Trophoblast cell (in vitro differentiated cells and primary cell): ENCODE measurements around the gene KRT8.

Experiments
- DNase-seq, 2 donors: peaks; one replicate each; pipeline ENCODE4 v3.0.0-alpha.2; 2016
- H2AFZ ChIP-seq: 2 replicates; pipeline ENCODE4 v1.6.1; 2013; ENCODE audit warnings: low read length, moderate library complexity, mild to moderate bottlenecking; ENCODE audit not compliant: insufficient read depth, poor library complexity
- H2AK5ac ChIP-seq: 2 replicates; pipeline ENCODE4 v1.6.1; 2013; ENCODE audit warnings: mild to moderate bottlenecking, low read length
- H2BK120ac ChIP-seq: 2 replicates; pipeline ENCODE4 v1.6.1; 2013; ENCODE audit warnings: low read length, mild to moderate bottlenecking, moderate library complexity; ENCODE audit not compliant: insufficient read depth, poor library complexity
- H2BK12ac ChIP-seq: 2 replicates; pipeline ENCODE4 v1.6.1; 2013; ENCODE audit warnings: mild to moderate bottlenecking, low read length, moderate library complexity
- H2BK5ac ChIP-seq: 2 replicates; pipeline ENCODE4 v1.6.1; 2013; ENCODE audit warnings: low read length, low read depth, moderate library complexity, mild to moderate bottlenecking; ENCODE audit not compliant: poor library complexity
- H3K14ac ChIP-seq: 2 replicates; pipeline ENCODE4 v1.6.1; 2013; ENCODE audit warnings: mild to moderate bottlenecking, low read length
- H3K18ac ChIP-seq: 2 replicates; pipeline ENCODE4 v1.6.1; 2013; ENCODE audit warnings: mild to moderate bottlenecking, low read length
- H3K23ac ChIP-seq: 2 replicates; pipeline ENCODE4 v1.6.1; 2013; ENCODE audit warnings: low read length
- H3K27ac ChIP-seq: 2 replicates; pipeline ENCODE4 v1.5.1; 2013; ENCODE audit warnings: low read depth, mild to moderate bottlenecking, inconsistent platforms, low read length, moderate library complexity
- H3K27me3 ChIP-seq: 2 replicates; pipeline ENCODE4 v1.6.1; 2013; ENCODE audit warnings: inconsistent platforms, mild to moderate bottlenecking, low read length, moderate library complexity; ENCODE audit not compliant: insufficient read depth
- H3K36me3 ChIP-seq, 2 experiments: 1 replicate in 1 of 2; 2 replicates in 1 of 2; pipeline ENCODE4 v1.6.1; 2013; ENCODE audit warnings: low read length in 2 of 2, mild to moderate bottlenecking in 2 of 2, moderate library complexity in 1 of 2; ENCODE audit not compliant: insufficient read depth in 2 of 2, control insufficient read depth in 1 of 2
- H3K4ac ChIP-seq: 2 replicates; pipeline ENCODE4 v1.6.1; 2013; ENCODE audit warnings: low read depth, mild to moderate bottlenecking, low read length, moderate library complexity
- H3K4me1 ChIP-seq, 2 experiments: 1 replicate in 1 of 2; 2 replicates in 1 of 2; pipeline ENCODE4 v1.6.1; 2013; ENCODE audit warnings: low read length in 2 of 2, mild to moderate bottlenecking in 2 of 2, moderate library complexity in 1 of 2; ENCODE audit not compliant: insufficient read depth in 2 of 2, control insufficient read depth in 1 of 2
- H3K4me2 ChIP-seq: 2 replicates; pipeline ENCODE4 v1.6.1; 2013; ENCODE audit warnings: inconsistent platforms, mild to moderate bottlenecking, low read length, moderate library complexity
- H3K4me3 ChIP-seq: 2 replicates; pipeline ENCODE4 v1.5.1; 2013; ENCODE audit warnings: mild to moderate bottlenecking, low read depth, low read length, inconsistent platforms
- H3K79me1 ChIP-seq: one replicate; pipeline ENCODE4 v1.6.1; 2013; ENCODE audit warnings: low read length
- H3K79me2 ChIP-seq: 2 replicates; pipeline ENCODE4 v1.6.1; 2013; ENCODE audit warnings: low read length, mild to moderate bottlenecking; ENCODE audit not compliant: control insufficient read depth, insufficient read depth, poor library complexity
- H3K9ac ChIP-seq: 2 replicates; pipeline ENCODE4 v1.6.1; 2013; ENCODE audit warnings: mild to moderate bottlenecking, low read length
- H3K9me3 ChIP-seq: 2 replicates; pipeline ENCODE4 v1.6.1; 2013; ENCODE audit warnings: low read depth, mild to moderate bottlenecking, control low read depth, inconsistent platforms, low read length; ENCODE audit not compliant: insufficient read depth
- H4K12ac ChIP-seq: 2 replicates; pipeline ENCODE4 v1.6.1; 2013; ENCODE audit warnings: low read depth, mild to moderate bottlenecking, low read length, moderate library complexity
- H4K8ac ChIP-seq: 2 replicates; pipeline ENCODE4 v1.6.1; 2013; ENCODE audit warnings: low read depth, mild to moderate bottlenecking, low read length, moderate library complexity
- H4K91ac ChIP-seq: one replicate; pipeline ENCODE4 v1.6.1; 2013; ENCODE audit warnings: low read depth, mild to moderate bottlenecking, low read length, moderate library complexity
- WGBS: extraction: QIAGEN DNeasy Blood & Tissue Kit; methylation state at CpG from one replicate; pipeline ENCODE4 v1.1.7; 2013; ENCODE audit warnings: missing lambda C conversion rate; ENCODE audit not compliant: insufficient read length, insufficient coverage; ENCODE audit errors: extremely low coverage; 5-methylcytosine and 5-hydroxymethylcytosine counted together

KRT8 gene

GRCh38 chr12:52951126-52951525 lies 46.2 kb upstream of the KRT8 start:
- no CpG with 5 or more reads among the region's 1 CpG for WGBS

DNA sequence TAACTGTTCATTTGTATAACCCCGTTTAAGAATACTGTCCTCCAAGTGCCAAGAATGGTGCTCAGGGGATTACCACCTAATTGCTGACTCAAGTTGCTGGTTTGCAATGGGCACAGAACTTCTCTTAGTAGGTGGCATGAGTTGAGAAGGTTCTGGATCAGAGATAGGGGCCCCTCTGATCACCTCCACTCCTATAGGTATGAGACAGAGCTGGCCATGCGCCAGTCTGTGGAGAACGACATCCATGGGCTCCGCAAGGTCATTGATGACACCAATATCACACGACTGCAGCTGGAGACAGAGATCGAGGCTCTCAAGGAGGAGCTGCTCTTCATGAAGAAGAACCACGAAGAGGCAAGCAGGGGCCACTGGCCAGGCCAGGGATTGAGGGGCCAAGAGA lies 45.7 kb upstream of the KRT8 start:
- WGBS: no CpG with 5 or more reads among the region's 7 CpGs
- H3K4me3 ChIP-seq: peak overlapping the region; percentile 93
- H2BK5ac ChIP-seq: peak overlapping the region; percentile 47

More at GRCh38 chr12:52951126-52951525, 46.2 kb upstream of the KRT8 start:
- Histone ChIP-seq H3K9me3 (no peaks in the 10 kb centered on the region), H3K4me2 (peak overlapping the region; percentile 92), H3K79me2 (peaks cover 33% of the 10 kb centered on the region), H3K4ac (peak overlapping the region; percentile 54), H3K4me3 (peak overlapping the region; percentile 93), H2BK5ac (peak overlapping the region; percentile 13), H3K4me1 (peaks cover 21 to 24% of the 10 kb centered on the region in 2 experiments), H4K8ac (peak overlapping the region; percentile 3), H3K79me1 (peaks cover 53% of the 10 kb centered on the region), H3K23ac (no peak overlapping the region), H3K18ac (no peak overlapping the region), H2BK120ac (no peak overlapping the region), H4K12ac (no peak overlapping the region), H2AFZ (no peak overlapping the region), H3K9ac (peak overlapping the region; percentile 92), H3K36me3 (peaks cover 34 to 38% of the 10 kb centered on the region in 2 experiments), H3K27ac (peak overlapping the region; percentile 80), H4K91ac (no peak overlapping the region), H3K14ac (no peak overlapping the region), H2BK12ac (no peak overlapping the region), H2AK5ac (no peak overlapping the region), H3K27me3 (no peaks in the 10 kb centered on the region)
- DNase-seq: no peak

DNA sequence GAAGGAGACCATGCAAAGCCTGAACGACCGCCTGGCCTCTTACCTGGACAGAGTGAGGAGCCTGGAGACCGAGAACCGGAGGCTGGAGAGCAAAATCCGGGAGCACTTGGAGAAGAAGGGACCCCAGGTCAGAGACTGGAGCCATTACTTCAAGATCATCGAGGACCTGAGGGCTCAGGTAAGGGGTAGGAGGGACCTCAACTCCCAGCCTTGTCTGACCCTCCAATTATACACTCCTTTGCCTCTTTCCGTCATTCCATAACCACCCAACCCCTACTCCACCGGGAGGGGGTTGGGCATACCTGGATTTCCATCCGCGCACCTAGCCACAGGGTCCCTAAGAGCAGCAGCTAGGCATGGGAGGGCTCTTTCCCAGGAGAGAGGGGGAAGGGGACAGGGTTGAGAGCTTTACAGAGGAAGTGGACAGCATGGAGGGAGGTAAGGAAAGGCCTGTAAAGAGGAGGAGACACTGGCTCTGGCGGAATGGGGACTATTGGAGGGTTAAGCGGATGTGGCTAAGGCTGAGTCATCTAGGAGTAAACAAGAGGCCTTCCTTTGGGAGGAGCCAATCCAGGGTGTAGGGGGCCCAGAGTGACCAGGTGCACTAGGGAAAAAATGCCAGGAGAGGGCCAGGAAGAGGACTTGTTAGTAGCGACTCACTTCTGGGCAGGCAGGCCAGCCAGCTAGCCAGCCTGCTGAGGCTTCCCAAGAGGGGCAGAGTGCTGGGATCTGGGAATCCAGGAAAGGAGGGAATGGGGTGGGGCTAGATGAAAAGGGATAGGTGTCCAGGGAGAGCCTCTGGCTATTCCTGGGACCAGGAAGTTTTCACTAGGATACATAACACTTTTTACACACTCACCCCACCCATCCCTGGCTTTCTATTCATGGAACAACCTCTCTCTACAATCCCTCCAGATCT lies 44.8 kb upstream of the KRT8 start:
- Histone ChIP-seq H3K4me1 (peaks cover 27 to 29% of the 10 kb centered on the region in 2 experiments), H3K79me1 (peaks cover 64% of the 10 kb centered on the region), H2AFZ (no peak overlapping the region), H3K9ac (peak overlapping the region; percentile 92), H2BK12ac (no peak overlapping the region), H4K8ac (peak overlapping the region; percentile 70), H2BK5ac (peak overlapping the region; percentile 47), H3K14ac (peak overlapping the region; percentile 46), H3K79me2 (peaks cover 39% of the 10 kb centered on the region), H3K4me2 (peak overlapping the region; percentile 92), H3K27ac (peak overlapping the region; percentile 80), H3K4ac (peak overlapping the region; percentile 67), H3K9me3 (no peaks in the 10 kb centered on the region), H3K23ac (peak overlapping the region; percentile 19), H3K4me3 (peak overlapping the region; percentile 93), H2BK120ac (peak overlapping the region; percentile 20), H2AK5ac (no peak overlapping the region), H3K36me3 (peaks cover 34 to 38% of the 10 kb centered on the region in 2 experiments), H4K91ac (peak overlapping the region; percentile 49), H3K18ac (peak overlapping the region; percentile 50), H4K12ac (no peak overlapping the region), H3K27me3 (no peaks in the 10 kb centered on the region)
- DNase-seq: peak; percentile 53 to 59
- WGBS: no CpG with 5 or more reads among the region's 13 CpGs

More for the DNA sequence above, 45.7 kb upstream of the KRT8 start:
- peaks cover 33% of the 10 kb centered on the region for H3K79me2 ChIP-seq
- no peak overlapping the region for H4K91ac ChIP-seq
- H4K12ac ChIP-seq: no peak overlapping the region
- peak overlapping the region; percentile 92 for H3K9ac ChIP-seq
- peaks cover 21 to 24% of the 10 kb centered on the region in 2 experiments for H3K4me1 ChIP-seq
- no peak overlapping the region for H2AFZ ChIP-seq
- H3K4ac ChIP-seq: peak overlapping the region; percentile 67
- no peaks in the 10 kb centered on the region for H3K9me3 ChIP-seq
- H3K4me2 ChIP-seq: peak overlapping the region; percentile 92
- no peak overlapping the region for H2AK5ac ChIP-seq
- peak overlapping the region; percentile 38 for H3K18ac ChIP-seq
- DNase-seq: peak in 1 of 2 donors; percentile 10
- H4K8ac ChIP-seq: no peak overlapping the region
- peaks cover 34 to 38% of the 10 kb centered on the region in 2 experiments for H3K36me3 ChIP-seq
- H2BK12ac ChIP-seq: no peak overlapping the region
- H2BK120ac ChIP-seq: no peak overlapping the region
- no peak overlapping the region for H3K23ac ChIP-seq
- H3K79me1 ChIP-seq: peaks cover 58% of the 10 kb centered on the region
- H3K14ac ChIP-seq: no peak overlapping the region
- H3K27me3 ChIP-seq: no peaks in the 10 kb centered on the region
- H3K27ac ChIP-seq: peak overlapping the region; percentile 80

DNA sequence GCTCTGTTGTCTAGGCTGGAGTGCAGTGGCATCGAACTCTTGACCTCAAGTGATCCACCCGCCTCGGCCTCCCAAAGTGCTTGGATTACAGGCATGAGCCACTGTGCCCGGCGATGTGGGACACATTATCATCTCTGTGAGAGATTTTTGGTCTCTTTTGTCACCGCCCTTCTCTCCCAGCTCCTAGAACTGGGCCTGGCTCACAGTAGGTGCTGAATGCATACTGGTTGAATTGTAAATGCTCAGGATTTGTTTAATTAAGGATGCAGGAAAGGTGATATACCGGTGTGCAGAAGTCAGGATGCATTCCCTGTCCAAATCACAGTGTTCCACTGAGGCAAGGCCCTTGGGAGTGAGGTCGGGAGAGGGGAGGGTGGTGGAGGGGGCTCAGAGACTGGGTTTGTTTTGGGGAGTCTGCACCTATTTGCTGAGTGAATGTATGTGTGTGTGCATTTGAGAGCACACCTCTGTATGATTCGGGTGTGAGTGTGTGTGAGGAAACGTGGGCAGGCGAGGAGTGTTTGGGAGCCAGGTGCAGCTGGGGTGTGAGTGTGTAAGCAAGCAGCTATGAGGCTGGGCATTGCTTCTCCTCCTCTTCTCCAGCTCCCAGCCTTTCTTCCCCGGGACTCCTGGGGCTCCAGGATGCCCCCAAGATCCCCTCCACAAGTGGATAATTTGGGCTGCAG lies 43.0 kb upstream of the KRT8 start:
- H3K18ac ChIP-seq: peak overlapping the region; percentile 52
- peak in 1 of 2 donors; percentile 26 for DNase-seq
- WGBS: no CpG with 5 or more reads among the region's 12 CpGs
- peaks cover 31 to 35% of the 10 kb centered on the region in 2 experiments for H3K36me3 ChIP-seq
- peak overlapping the region; percentile 58 for H4K91ac ChIP-seq
- no peaks in the 10 kb centered on the region for H3K9me3 ChIP-seq
- H4K8ac ChIP-seq: peak overlapping the region; percentile 59
- H3K79me1 ChIP-seq: peaks cover 82% of the 10 kb centered on the region
- H2AFZ ChIP-seq: no peak overlapping the region
- H2BK12ac ChIP-seq: peak overlapping the region; percentile 78
- H2AK5ac ChIP-seq: peak overlapping the region; percentile 11
- peaks cover 51% of the 10 kb centered on the region for H3K79me2 ChIP-seq
- peak overlapping the region; percentile 49 for H2BK120ac ChIP-seq
- H2BK5ac ChIP-seq: peak overlapping the region; percentile 24
- H3K4me2 ChIP-seq: peak overlapping the region; percentile 25
- H3K14ac ChIP-seq: peak overlapping the region; percentile 38
- peak overlapping the region; percentile 31 for H3K4ac ChIP-seq
- H3K9ac ChIP-seq: no peak overlapping the region
- no peak overlapping the region for H3K4me3 ChIP-seq
- H3K27me3 ChIP-seq: no peaks in the 10 kb centered on the region
- peaks cover 43 to 46% of the 10 kb centered on the region in 2 experiments for H3K4me1 ChIP-seq
- no peak overlapping the region for H4K12ac ChIP-seq
- H3K23ac ChIP-seq: no peak overlapping the region
- H3K27ac ChIP-seq: peak overlapping the region; percentile 24
